Psoas muscle (tissue), 8 donors: Measurements from ENCODE around the gene MYO1B. TPM values are rescaled to one million over a fixed set of nuclear protein-coding genes. Genes with fewer than 3 reads are reported as not detected.
A peak's percentile ranks its signal among the peaks of the same experiment; 100 is the strongest.

Experiments used
- ATAC-seq, 4 donors: fragments of 200-7000 bp; cut with Tn5 transposase; one replicate each; pipeline ENCODE4 v1.9.1; 2020; ENCODE audit warnings: moderate library complexity in 3 of 4, mild to moderate bottlenecking in 2 of 4
- DNase-seq, 2 donors: peaks; one replicate each; pipeline ENCODE4 v3.0.0-alpha.2; 2020
- H3K27ac ChIP-seq: fragments of 200-600 bp; one replicate; pipeline ENCODE4 v1.8.0; 2022
- H3K27me3 ChIP-seq, 3 donors: fragments of 200-600 bp in 1 of 3; one replicate each; pipeline versions ENCODE4 v1.6.1 to v1.8.0; 2013 to 2022; ENCODE audit warnings: low read length in 2 of 3, mild to moderate bottlenecking in 2 of 3, moderate library complexity in 1 of 3; ENCODE audit not compliant: insufficient read depth in 3 of 3
- H3K36me3 ChIP-seq, 2 donors: fragments of 200-600 bp in 1 of 2; one replicate each; pipeline versions ENCODE4 v1.6.1 to v1.8.0; 2013 to 2022; ENCODE audit warnings: low read depth in 1 of 2, mild to moderate bottlenecking in 1 of 2, moderate library complexity in 1 of 2; ENCODE audit not compliant: insufficient read depth in 1 of 2
- H3K4me1 ChIP-seq: fragments of 200-600 bp; one replicate; pipeline ENCODE4 v1.8.0; 2022
- H3K4me3 ChIP-seq: fragments of 200-600 bp; one replicate; pipeline ENCODE4 v1.8.0; 2022; ENCODE audit warnings: mild to moderate bottlenecking
- H3K9me3 ChIP-seq: fragments of 200-600 bp; one replicate; pipeline ENCODE4 v1.8.0; 2022
- CTCF ChIP-seq: fragments of 200-600 bp; IDR thresholded peaks from one replicate; pipeline ENCODE4 v1.8.0; 2022; ENCODE audit warnings: antibody characterized with exemption
- WGBS, 3 donors: extraction: QIAGEN DNeasy Blood & Tissue Kit; methylation state at CpG; one replicate each; pipeline versions ENCODE4 v1.1.6 to v1.1.7; 2013; 5-methylcytosine and 5-hydroxymethylcytosine counted together
- intact Hi-C, 2 donors: fragments of 100-400 bp; cut with DNase I; formaldehyde crosslinking; loops; one replicate each; pipeline versions ENCODE4 v1.11.0 to v1.14.2; 2022
- polyA plus RNA-seq, 3 donors: library from polyadenylated mRNA; stranded (reverse); fragments of 200-250 nt; gene quantifications; one replicate each; pipeline ENCODE4 v1.2.3, GENCODE V29; 2013
- total RNA-seq, 4 donors: library from RNA; stranded (reverse); fragmentation: NEBNext Ultra II Directional in 2 of 4; extraction: Animal tissue kit (Norgen Biotek cat#: 25700) in 2 of 4; gene quantifications; one replicate each; pipeline versions ENCODE4 v1.2.1 to v1.2.4, GENCODE V29; 2021 to 2023
- donor health status: healthy with polysubstance abuse.
- donor health status: DM: no; HTN: no; CAD: no; lungs with moderate emphysema.
- donor health status: Bipolar disorder and iron deficiency.
- donor health status: healthy.
- donor health status: DM: yes; HTN: yes; CAD: no.
- donor health status: DM: no; HTN: no; CAD: no.
- donor health status: DM: no; HTN: no; CAD: no.
- donor health status: DM: yes; HTN: yes; CAD: no.

The MYO1B gene
- total and polyA plus RNA-seq, 7 donors, result 4.4 to 14.1 (median 7.9) TPM

GRCh38 chr2:191304939-191305875, 60.0 kb downstream of the MYO1B start:
- Histone ChIP-seq H3K4me3 (no peak overlapping the region), H3K27me3 (no peaks in the 10 kb centered on the region), H3K9me3 (no peaks in the 10 kb centered on the region), H3K27ac (peak overlapping the region; percentile 58), H3K36me3 (no peaks in the 10 kb centered on the region), H3K4me1 (no peaks in the 10 kb centered on the region)
- peak; percentile 21 to 74 (median 57) for ATAC-seq
- intact Hi-C loops, result no loop called here
- WGBS, 3 donors, result 52 to 57% (median 54%) methylated on average over 8 of the region's 8 CpGs
- DNase-seq, result peak; percentile 68 to 83
- TF ChIP-seq CTCF, result no peak

GRCh38 chr2:191308026-191308425, 62.8 kb downstream of the MYO1B start:
- Histone ChIP-seq H3K4me1 (no peaks in the 10 kb centered on the region), H3K27ac (no peak overlapping the region)
- intact Hi-C loops, result no loop called here

GRCh38 chr2:191311156-191311555, 66.0 kb downstream of the MYO1B start:
- H3K27ac ChIP-seq, result no peak overlapping the region
- H3K36me3 ChIP-seq, result no peaks in the 10 kb centered on the region

More at GRCh38 chr2:191308026-191308425, 62.8 kb downstream of the MYO1B start:
- Histone ChIP-seq H3K4me3 (no peak overlapping the region), H3K9me3 (no peaks in the 10 kb centered on the region), H3K36me3 (no peaks in the 10 kb centered on the region), H3K27me3 (no peaks in the 10 kb centered on the region)
- TF ChIP-seq CTCF, result no peak
- no peak for DNase-seq
- 78 to 82% (median 80%) methylated on average over 2 of the region's 2 CpGs for WGBS, 3 donors
- ATAC-seq, result no peak

GRCh38 chr2:191311627-191312026, 66.4 kb downstream of the MYO1B start:
- DNase-seq (no peak), ATAC-seq (no peak)
- Histone ChIP-seq H3K27ac (no peak overlapping the region), H3K9me3 (no peaks in the 10 kb centered on the region), H3K4me1 (no peaks in the 10 kb centered on the region), H3K27me3 (no peaks in the 10 kb centered on the region), H3K4me3 (no peak overlapping the region), H3K36me3 (no peaks in the 10 kb centered on the region)
- TF ChIP-seq CTCF, result no peak
- intact Hi-C loops, result no loop called here
- WGBS, 3 donors, result 83 to 96% (median 87%) methylated on average over 1 of the region's 1 CpG

More at GRCh38 chr2:191311156-191311555, 66.0 kb downstream of the MYO1B start:
- ATAC-seq, result no peak
- H3K9me3 ChIP-seq, result no peaks in the 10 kb centered on the region
- no peak for DNase-seq
- no peak for TF ChIP-seq CTCF
- H3K27me3 ChIP-seq, result no peaks in the 10 kb centered on the region
- WGBS, 3 donors, result 89 to 98% (median 94%) methylated on average over 4 of the region's 4 CpGs
- H3K4me1 ChIP-seq, result no peaks in the 10 kb centered on the region
- H3K4me3 ChIP-seq, result no peak overlapping the region
- intact Hi-C loops, result no loop called here
